ENCODE results near the gene RGS9.

RGS9 gene

DNA sequence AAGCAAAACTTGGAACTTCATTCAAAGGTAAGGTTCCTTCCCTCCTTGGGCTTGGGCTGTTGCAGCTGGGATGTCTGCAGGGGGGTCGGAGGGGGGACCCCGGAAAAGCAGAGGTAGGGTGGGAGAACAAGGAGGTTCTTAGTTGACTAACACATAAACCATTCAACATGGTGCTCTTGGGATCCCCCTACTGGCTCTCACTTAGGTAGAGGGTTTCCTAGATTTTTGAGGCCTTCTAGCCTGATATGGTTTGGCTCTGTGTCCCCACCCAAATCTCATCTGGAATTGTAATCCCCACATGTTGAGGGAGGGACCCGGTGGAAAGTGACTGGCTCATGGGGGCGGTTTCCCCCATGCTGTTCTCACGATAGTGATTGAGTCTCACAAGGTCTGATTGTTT, 93.9 kb downstream of the RGS9 start:
- Histone ChIP-seq H3K27me3 (ENCODE audit: insufficient read depth, poor library complexity, severe bottlenecking) (no peaks in the 10 kb centered on the region), H3K4me3 (replicated peaks; ENCODE audit: insufficient read depth, low read length) (no peak overlapping the region), H3K27ac (replicated peaks) (no peak overlapping the region)
- TF ChIP-seq POLR2AphosphoS5 (IDR thresholded peaks at IDR 0.05; ENCODE audit: low read depth): no peak
- TF ChIP-seq, protein P1, sequence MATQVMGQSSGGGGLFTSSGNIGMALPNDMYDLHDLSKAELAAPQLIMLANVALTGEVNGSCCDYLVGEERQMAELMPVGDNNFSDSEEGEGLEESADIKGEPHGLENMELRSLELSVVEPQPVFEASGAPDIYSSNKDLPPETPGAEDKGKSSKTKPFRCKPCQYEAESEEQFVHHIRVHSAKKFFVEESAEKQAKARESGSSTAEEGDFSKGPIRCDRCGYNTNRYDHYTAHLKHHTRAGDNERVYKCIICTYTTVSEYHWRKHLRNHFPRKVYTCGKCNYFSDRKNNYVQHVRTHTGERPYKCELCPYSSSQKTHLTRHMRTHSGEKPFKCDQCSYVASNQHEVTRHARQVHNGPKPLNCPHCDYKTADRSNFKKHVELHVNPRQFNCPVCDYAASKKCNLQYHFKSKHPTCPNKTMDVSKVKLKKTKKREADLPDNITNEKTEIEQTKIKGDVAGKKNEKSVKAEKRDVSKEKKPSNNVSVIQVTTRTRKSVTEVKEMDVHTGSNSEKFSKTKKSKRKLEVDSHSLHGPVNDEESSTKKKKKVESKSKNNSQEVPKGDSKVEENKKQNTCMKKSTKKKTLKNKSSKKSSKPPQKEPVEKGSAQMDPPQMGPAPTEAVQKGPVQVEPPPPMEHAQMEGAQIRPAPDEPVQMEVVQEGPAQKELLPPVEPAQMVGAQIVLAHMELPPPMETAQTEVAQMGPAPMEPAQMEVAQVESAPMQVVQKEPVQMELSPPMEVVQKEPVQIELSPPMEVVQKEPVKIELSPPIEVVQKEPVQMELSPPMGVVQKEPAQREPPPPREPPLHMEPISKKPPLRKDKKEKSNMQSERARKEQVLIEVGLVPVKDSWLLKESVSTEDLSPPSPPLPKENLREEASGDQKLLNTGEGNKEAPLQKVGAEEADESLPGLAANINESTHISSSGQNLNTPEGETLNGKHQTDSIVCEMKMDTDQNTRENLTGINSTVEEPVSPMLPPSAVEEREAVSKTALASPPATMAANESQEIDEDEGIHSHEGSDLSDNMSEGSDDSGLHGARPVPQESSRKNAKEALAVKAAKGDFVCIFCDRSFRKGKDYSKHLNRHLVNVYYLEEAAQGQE (IDR thresholded peaks at IDR 0.05; ENCODE audit: insufficient replicate concordance, low read depth): no peak
- no peak for TF ChIP-seq GABPA (IDR thresholded peaks at IDR 0.05; ENCODE audit: low read depth)
- TF ChIP-seq, protein P2, sequence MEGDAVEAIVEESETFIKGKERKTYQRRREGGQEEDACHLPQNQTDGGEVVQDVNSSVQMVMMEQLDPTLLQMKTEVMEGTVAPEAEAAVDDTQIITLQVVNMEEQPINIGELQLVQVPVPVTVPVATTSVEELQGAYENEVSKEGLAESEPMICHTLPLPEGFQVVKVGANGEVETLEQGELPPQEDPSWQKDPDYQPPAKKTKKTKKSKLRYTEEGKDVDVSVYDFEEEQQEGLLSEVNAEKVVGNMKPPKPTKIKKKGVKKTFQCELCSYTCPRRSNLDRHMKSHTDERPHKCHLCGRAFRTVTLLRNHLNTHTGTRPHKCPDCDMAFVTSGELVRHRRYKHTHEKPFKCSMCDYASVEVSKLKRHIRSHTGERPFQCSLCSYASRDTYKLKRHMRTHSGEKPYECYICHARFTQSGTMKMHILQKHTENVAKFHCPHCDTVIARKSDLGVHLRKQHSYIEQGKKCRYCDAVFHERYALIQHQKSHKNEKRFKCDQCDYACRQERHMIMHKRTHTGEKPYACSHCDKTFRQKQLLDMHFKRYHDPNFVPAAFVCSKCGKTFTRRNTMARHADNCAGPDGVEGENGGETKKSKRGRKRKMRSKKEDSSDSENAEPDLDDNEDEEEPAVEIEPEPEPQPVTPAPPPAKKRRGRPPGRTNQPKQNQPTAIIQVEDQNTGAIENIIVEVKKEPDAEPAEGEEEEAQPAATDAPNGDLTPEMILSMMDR (IDR thresholded peaks at IDR 0.05; ENCODE audit: insufficient read depth, low read length): no peak
- no peak for TF ChIP-seq SPI1 (IDR thresholded peaks at IDR 0.05; ENCODE audit: borderline replicate concordance, low read depth)
- DNase-seq (ENCODE audit: low read depth in 1 of 2, low spot score in 1 of 2): no peak

DNA sequence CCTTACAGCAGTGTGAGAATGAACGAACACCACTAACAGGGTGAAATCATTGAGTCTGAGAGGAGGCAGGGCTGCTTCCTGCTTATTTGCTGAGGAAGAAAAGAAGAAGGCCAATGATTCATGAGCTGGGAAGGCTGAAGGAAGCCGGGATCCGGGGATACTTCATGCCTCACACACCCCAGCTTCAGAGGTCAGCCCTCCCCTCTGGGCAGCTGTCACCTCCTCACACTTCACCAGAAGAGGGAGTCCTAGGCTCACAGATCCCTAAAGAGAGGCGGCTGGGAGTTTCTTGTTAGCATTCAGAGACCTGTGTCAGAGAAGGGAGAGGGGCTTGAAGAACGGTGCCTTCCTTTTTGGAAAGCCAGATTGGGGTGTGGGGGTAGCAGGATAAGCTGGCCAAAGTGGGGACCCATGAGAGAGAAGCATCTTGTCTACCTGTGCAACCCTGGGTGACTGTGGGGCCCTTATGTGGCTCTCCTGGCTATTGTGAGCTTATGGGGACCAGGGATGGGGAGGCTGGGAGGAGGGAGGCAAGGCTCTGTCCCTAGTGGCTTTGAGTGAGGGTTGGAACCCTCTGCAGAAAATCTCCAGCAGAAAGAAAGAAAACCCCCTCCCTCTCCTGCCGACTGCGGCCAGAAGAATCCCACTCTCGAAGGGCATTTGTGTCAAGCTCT, 94.6 kb downstream of the RGS9 start:
- TF ChIP-seq, protein P2 (IDR thresholded peaks at IDR 0.05; ENCODE audit: insufficient read depth, low read length): peak; percentile 67
- no peak for TF ChIP-seq POLR2AphosphoS5 (IDR thresholded peaks at IDR 0.05; ENCODE audit: low read depth)
- TF ChIP-seq SPI1 (IDR thresholded peaks at IDR 0.05; ENCODE audit: borderline replicate concordance, low read depth): no peak
- TF ChIP-seq, protein P1 (IDR thresholded peaks at IDR 0.05; ENCODE audit: insufficient replicate concordance, low read depth): no peak
- no peak for TF ChIP-seq GABPA (IDR thresholded peaks at IDR 0.05; ENCODE audit: low read depth)
- no peaks in the 10 kb centered on the region for H3K27me3 ChIP-seq (ENCODE audit: insufficient read depth, poor library complexity, severe bottlenecking)
- no peak overlapping the region for H3K27ac ChIP-seq (replicated peaks)
- no peak overlapping the region for H3K4me3 ChIP-seq (replicated peaks; ENCODE audit: insufficient read depth, low read length)
- DNase-seq (ENCODE audit: low read depth in 1 of 2, low spot score in 1 of 2): peak; percentile 12 to 50

DNA sequence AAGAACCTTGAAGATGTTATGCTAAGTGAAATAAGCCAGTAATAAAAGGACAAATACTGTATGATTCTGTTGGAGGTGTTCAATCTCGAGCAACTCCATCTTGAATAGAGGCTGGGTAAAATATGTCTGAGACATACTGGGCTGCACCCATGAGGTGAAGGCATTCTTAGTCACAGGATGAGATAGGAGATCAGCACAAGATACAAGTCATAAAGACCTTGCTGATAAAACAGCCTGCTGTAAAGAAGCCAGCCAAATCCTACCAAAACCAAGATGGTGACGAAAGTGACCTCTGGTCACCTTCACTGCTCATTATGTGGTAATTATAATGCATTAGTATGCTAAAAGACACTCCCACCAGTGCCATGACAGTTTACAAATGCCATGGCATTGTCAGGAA, 98.1 kb downstream of the RGS9 start:
- no peak overlapping the region for H3K27ac ChIP-seq (replicated peaks)
- TF ChIP-seq, protein P1 (IDR thresholded peaks at IDR 0.05; ENCODE audit: insufficient replicate concordance, low read depth): no peak
- TF ChIP-seq SPI1 (IDR thresholded peaks at IDR 0.05; ENCODE audit: borderline replicate concordance, low read depth): no peak
- TF ChIP-seq, protein P2 (IDR thresholded peaks at IDR 0.05; ENCODE audit: insufficient read depth, low read length): no peak
- no peak for TF ChIP-seq POLR2AphosphoS5 (IDR thresholded peaks at IDR 0.05; ENCODE audit: low read depth)
- no peak for TF ChIP-seq GABPA (IDR thresholded peaks at IDR 0.05; ENCODE audit: low read depth)
- H3K4me3 ChIP-seq (replicated peaks; ENCODE audit: insufficient read depth, low read length): no peak overlapping the region
- DNase-seq (ENCODE audit: low read depth in 1 of 2, low spot score in 1 of 2): no peak
- H3K27me3 ChIP-seq (ENCODE audit: insufficient read depth, poor library complexity, severe bottlenecking): no peaks in the 10 kb centered on the region

Measured in HL-60 (cell line).